SKM-1 treated with dmso at 0.1 percent for 144 hours (cell line): Measurements from ENCODE around the gene IL1F10.
A peak's percentile ranks its signal among the peaks of the same experiment; 100 is the strongest.

Experiments
- DNase-seq: peaks from one replicate; lab custom pipeline; 2025; ENCODE audit not compliant: unreplicated experiment; lab: John Stamatoyannopoulos, UW

Gene IL1F10

GRCh38 chr2:113111823-113112287, 44.1 kb downstream of the IL1F10 start:
- DNase-seq, result peak; percentile 64

- DNase-seq, result no peak
These were observed 44.7 kb downstream of the IL1F10 start for GRCh38 chr2:113112441-113112840.

GRCh38 chr2:113112871-113113270, 45.1 kb downstream of the IL1F10 start:
- no peak for DNase-seq

GRCh38 chr2:113113807-113114206, 46.0 kb downstream of the IL1F10 start:
- no peak for DNase-seq

GRCh38 chr2:113114224-113114945, 46.6 kb downstream of the IL1F10 start:
- DNase-seq, result no peak

- DNase-seq, result no peak
These were observed 47.2 kb downstream of the IL1F10 start for GRCh38 chr2:113114996-113115395.

GRCh38 chr2:113116100-113116958, 48.6 kb downstream of the IL1F10 start:
- DNase-seq, result no peak

- DNase-seq, result no peak
These were observed 49.9 kb downstream of the IL1F10 start for GRCh38 chr2:113117541-113118262.

- DNase-seq, result no peak
These were observed 50.5 kb downstream of the IL1F10 start for GRCh38 chr2:113118263-113118657.

GRCh38 chr2:113119111-113119510, 51.3 kb downstream of the IL1F10 start:
- DNase-seq, result no peak

GRCh38 chr2:113120861-113121260, 53.1 kb downstream of the IL1F10 start:
- DNase-seq, result no peak

GRCh38 chr2:113122364-113122763, 54.6 kb downstream of the IL1F10 start:
- DNase-seq, result no peak

- DNase-seq, result peak; percentile 35
These were observed 56.0 kb downstream of the IL1F10 start for GRCh38 chr2:113123726-113124125.

GRCh38 chr2:113124181-113124961, 56.6 kb downstream of the IL1F10 start:
- DNase-seq, result peak; percentile 27
